ENCODE results near the gene SCYGR6. TPM values are rescaled to one million over a fixed set of nuclear protein-coding genes. Genes with fewer than 3 reads are reported as not detected.

Gene SCYGR6
- total RNA-seq, 1 donor from 2014 or later = not detected

DNA sequence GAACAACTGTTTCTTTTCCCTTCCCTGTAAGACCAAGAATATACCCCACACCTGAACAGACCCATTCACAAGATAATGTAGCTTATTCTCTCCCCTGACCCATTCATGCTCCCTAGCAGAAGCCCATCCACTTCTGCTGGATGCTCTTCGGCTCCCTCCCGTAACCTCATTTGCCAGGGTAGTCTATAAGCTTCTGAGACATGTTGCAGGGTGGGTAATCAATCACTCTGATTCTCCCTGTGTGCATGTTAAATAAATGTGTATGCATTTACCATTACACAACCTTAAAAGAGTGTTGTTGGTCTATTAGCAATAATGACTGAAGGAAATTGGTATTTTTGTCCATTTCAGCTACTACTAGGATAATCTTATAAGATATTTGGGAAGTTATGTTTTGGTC, 8.1 kb downstream of the SCYGR6 start:
- no peak for DNase-seq (ENCODE audit: extremely low read depth, low read depth, low spot score)

DNA sequence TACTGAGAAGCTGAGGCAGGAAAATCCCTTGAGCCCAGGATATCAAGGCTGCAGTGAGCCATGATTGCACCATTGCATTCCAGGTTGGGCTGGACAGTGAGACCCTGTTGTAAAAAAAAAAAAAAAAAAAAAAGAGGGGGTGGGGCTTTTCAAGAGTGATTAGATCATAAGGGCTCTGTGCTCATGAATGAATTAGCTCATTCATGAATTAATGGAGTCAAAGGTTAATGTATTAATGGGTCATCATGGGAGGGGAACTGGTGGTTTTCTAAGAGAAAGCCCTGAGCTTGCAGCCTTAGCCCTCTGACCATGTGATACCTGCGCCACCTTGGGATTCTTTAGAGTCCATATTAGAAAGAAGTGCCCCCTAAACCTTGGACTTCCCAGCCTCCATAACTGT, 11.3 kb downstream of the SCYGR6 start:
- no peak for DNase-seq (ENCODE audit: extremely low read depth, low read depth, low spot score)

DNA sequence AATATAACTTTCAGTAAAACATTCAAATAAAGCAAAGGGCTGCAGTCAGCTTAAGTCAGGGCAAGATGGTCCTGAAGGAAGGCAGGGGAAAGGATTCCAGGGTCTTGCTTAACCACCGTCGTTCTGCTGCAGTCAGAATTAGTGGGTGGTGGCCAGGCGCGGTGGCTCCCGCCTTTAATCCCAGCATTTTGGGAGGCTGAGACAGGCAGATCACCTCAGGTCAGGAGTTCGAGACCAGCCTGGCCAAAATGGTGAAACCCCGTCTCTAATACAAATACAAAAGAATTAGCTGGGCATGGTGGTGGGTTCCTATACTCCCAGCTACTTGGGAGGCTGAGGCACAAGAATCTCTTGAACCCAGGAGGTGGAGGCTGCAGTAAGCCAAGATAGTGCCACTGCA, 13.6 kb downstream of the SCYGR6 start:
- DNase-seq (ENCODE audit: extremely low read depth, low read depth, low spot score) = no peak

DNA sequence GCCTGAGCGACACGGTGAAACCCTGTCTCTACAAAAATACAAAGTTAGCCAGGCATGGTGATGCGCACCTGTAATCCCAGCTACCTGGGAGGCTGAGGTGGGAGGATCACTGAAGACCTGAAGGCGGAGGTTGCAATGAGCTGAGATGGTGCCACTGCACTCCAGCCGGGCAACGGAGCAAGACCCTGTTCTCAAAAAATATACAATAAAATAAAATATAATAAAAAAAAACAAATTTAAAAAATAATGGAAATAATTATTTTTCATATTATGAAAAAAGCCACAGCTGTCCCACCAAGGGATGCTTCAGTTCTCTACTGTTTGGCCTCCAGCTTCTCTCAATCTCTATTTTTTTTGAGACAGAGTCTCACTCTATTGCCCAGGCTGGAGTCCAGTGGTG, 17.2 kb downstream of the SCYGR6 start:
- DNase-seq (ENCODE audit: extremely low read depth, low read depth, low spot score) = no peak

DNA sequence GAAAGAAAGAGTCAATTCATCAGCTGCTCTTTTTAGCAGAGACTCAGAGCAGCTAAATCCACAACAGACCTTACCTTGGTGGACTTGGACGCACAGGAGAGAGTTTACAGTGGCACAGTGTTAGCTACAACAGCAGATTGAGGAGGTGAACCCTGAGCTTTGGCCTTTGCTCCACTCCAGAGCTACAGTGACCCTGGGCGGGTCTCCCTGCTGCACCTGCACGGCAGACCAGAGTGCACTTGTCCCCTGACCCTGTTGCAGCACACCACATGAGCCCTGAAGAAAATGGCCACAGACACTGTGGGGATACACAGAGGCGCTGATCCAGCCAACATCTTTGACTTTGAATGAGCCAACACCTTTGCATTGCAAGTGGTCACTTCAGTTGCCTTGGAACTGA, 17.7 kb downstream of the SCYGR6 start:
- DNase-seq (ENCODE audit: extremely low read depth, low read depth, low spot score) = no peak

DNA sequence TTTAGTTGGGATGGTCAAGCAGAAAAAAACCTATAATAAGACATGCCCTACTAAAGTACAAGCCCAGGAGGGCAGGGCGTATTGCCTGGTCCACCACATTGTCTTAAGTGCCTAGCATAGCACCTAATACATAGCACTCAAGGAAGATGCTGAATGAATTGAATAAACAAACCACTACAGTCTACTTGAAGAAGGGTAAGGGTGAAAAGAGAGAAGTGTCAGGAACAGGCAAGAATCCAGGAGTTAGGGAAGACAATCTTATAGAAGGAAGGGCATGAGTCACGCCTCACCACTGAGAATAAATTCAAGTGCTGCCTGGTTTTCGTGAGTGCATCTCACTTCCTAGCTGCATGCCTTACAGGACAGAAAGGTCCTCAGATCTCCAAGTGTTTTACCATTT, 20.6 kb downstream of the SCYGR6 start:
- DNase-seq (ENCODE audit: extremely low read depth, low read depth, low spot score) = no peak

DNA sequence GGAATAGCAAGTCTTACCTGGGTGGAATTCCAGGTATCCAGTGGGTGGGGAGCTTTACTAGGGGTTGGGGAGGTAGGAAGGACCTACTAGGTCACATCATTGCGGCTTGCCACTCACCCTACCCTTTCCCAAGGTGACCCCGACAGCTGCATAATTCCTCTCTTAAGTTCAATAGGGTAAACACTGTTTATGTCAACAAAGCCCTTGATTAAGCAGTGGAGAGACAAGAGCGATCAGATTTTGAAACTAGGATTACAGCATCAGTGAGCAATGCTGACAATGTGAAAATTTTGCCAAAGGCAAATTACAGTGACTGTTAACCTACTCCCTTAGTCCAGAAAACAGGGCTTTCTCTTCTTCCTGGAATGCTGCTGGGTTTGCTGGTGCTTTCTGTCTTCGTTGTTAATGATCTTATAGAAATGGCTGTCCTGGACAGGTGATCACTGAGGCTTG, 21.3 kb downstream of the SCYGR6 start:
- DNase-seq (ENCODE audit: extremely low read depth, low read depth, low spot score) = no peak

DNA sequence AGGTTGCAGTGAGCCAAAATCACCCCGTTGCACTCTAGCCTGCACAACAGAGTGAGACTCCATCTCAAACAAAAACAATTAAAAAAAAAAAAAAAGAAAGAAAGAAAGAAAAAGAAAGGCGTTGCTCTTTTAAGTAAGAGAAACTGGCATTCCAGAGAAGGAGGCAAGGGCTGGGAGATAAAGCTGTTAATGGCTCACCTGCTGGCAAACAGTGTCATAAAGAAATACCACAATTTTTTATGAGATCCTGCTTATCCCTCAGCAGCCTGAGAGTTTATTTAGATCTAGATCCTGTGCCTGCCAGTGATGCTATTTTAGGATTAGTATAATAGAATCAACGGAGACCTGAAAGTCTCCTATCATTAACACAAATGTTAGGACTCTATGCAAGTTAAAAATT, 23.0 kb downstream of the SCYGR6 start:
- no peak for DNase-seq (ENCODE audit: extremely low read depth, low read depth, low spot score)

DNA sequence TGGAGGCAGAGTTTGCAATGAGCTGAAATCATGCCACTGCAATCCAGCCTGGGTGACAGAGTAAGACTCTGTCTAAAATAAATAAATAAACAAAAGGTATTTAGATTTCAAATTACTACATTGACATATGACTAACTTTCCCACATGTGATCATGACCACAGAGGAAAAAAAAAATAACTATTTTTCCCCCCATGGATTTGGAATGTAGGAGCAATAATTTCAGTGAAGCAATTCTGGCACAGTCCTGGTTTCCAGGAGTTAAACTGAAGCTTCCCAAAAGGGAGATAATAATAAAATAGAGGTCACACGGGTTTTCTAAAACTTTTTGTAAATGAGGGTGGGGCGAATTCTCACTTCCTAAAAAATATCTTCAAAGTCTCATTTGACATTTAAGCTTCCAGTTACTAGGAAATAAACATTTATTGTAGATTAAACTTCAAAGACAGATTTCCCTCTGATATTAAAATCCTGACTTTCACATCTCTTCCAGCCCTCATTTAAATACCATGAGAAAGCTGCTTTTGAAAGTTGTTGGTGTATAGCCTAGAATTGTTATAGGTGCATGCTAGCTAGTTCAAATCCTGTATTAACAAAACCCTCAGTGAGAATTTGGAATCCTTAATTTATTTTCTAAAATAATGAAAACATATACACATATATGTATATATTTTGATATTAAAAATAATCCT, 27.4 kb downstream of the SCYGR6 start:
- no peak for DNase-seq (ENCODE audit: extremely low read depth, low read depth, low spot score)

DNA sequence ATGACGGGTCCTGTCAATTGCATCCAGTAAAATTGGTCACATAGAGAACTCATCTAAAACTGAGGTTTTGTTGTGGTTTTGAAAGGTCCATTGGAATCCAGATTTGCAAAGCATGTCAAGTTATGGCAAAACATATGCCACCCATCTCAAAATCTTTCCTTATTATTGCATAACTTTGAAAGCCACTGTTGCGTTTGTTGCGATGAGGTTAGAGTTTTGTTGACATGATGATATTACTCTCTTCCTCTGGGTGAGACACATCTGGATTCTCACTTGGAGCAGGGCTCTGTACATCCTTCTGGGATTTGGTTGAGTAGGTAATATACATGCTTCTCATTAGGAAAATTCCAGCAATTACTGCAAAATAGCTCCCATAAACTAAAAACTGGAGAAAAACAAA, 37.4 kb downstream of the SCYGR6 start:
- no peak for DNase-seq (ENCODE audit: extremely low read depth, low read depth, low spot score)

DNA sequence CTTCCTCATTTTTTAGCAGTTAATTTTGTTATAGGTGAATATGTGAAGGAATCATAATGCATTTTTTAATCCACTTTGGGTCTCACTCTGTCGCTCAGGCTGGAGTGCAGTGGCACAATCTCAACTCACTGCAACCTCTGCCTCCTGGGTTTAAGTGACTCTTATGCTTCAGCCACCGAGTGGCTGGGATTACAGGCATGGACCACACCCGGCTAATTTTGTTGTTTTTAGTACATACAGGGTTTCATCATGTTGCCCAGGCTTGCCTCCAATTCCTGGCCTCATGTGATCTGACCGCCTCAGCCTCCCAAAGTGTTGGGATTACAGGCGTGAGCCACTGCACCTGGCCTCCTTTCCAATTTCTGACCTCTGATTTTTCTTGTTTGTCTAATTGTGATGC, 40.3 kb downstream of the SCYGR6 start:
- DNase-seq (ENCODE audit: extremely low read depth, low read depth, low spot score) = no peak

DNA sequence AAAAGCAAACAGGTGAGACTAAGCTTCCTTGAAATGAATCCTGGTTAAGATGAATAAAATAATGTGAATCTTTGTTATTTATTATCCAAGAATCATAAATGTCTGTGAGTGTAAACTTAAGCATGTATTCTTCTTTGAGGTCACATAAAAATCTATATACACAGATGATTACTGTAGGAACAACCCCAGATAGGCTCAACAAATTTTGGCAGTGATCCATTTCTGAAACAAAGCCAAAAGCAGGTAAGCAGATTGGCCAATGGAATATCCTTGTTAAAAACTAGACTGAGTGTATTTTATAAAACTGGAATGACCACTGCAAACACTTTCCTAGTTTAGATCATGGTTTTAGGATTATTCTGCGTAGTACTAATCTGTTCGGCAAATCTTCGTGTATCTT, 46.6 kb downstream of the SCYGR6 start:
- DNase-seq (ENCODE audit: extremely low read depth, low read depth, low spot score) = no peak

DNA sequence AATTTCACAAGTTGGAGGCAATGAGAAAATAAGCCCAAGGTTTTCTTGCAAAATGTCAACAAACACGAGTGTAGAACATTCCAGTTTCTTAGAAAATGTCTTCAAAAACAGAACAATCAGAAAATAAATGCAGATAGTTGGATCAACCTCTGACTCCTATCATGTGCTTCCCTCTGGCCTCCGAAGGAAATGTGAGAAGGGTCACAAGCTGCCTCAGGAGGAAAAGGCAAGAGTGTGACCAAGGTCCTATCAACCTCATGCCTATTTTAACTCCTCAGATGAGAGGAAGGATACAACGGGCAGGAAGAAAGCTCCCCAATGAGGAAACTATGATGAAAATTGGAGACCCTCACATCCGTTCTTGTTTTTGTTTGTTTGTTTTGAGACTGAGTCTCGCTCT, 50.1 kb downstream of the SCYGR6 start:
- DNase-seq (ENCODE audit: extremely low read depth, low read depth, low spot score) = no peak

Other genes starting within 250 kb of the SCYGR6 start
- not detected in 2 replicates for gene SCYGR2, start 125.9 kb downstream of the SCYGR6 start, total RNA-seq
- gene SCYGR3, start 109.9 kb downstream of the SCYGR6 start, total RNA-seq = not detected in 2 replicates
- gene SCYGR4, start 107.3 kb downstream of the SCYGR6 start, total RNA-seq = not detected in 2 replicates
- not detected in 2 replicates for gene SCYGR5, start 58.0 kb downstream of the SCYGR6 start, total RNA-seq
- not detected in 2 replicates for gene SLC19A3, start 6.7 kb downstream of the SCYGR6 start, total RNA-seq
- gene SCYGR7, start 3.6 kb upstream of the SCYGR6 start, total RNA-seq = not detected in 2 replicates
- gene SCYGR8, start 21.1 kb upstream of the SCYGR6 start, total RNA-seq = not detected in 2 replicates
- gene CCL20, start 89.1 kb upstream of the SCYGR6 start, total RNA-seq = 2.6 and 6.0 TPM in 2 replicates
- 0.58 TPM in 1 of 2 replicates, not detected in the other for gene DAW1, start 146.9 kb upstream of the SCYGR6 start, total RNA-seq

Measured in glomerular endothelial cell (primary cell).